Activated CD4-positive, alpha-beta T cell treated with anti-CD3 and anti-CD28 coated beads for 24 hours (primary cell): Measurements from ENCODE around the gene GRM1.

Source experiments
- DNase-seq, 2 donors: peaks; one replicate each; pipeline ENCODE4 v3.0.0-alpha.2; 2020; ENCODE audit warnings: low read depth in 2 of 2

GRM1 gene

GRCh38 chr6:146364816-146365594 is 336.1 kb downstream of the GRM1 start:
- no peak for DNase-seq

GRCh38 chr6:146367061-146367460 is 338.2 kb downstream of the GRM1 start:
- DNase-seq: no peak

DNA sequence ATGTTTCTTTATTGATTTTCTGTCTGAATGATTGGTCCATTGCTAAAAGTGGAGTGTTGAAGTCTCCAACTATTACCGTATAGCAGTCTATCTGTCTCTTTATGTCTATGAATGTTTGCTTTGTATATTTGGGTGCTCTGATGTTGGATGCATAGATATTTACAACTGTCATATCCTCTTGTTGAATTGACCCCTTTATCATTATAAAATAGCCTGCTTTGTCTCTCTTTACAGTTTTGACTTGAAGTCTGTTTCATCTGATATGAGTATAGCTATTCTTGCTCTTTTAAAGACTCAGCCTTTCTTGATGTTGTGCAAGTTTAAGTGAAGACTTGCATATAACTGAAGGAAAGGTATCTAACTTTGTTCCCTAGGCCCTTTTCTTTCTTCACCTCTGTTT is 341.0 kb downstream of the GRM1 start:
- no peak for DNase-seq

GRCh38 chr6:146381486-146381885 is 352.6 kb downstream of the GRM1 start:
- no peak for DNase-seq

DNA sequence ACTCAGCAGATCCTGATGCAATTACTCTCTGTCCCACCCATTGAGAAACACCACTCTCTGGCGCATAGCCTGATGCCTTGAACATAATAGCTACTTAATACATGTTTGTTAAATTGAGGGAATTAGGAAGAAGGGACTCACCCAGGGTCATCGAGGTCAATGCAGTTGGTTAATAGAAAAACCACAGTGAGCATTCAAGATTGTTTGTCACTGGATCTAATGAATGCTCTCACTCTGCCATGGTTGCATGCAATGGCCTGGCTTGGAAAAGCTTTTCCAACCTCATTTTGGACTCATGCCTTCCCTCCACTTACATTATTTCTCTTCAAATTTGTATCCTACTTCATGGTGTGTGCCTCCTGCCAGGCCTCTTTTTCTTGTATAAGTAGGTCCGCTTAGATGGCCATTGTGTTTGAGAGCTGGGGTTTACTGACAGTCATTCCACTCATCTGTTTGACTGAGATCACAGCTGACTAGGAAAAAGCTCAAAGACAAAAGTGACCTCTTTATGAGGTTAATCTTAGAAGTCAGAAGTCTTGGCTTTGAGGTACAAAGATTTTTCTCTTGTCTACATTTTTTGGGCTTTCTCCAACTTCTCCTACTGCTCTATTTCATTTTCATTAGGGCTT is 360.0 kb downstream of the GRM1 start:
- no peak for DNase-seq

GRCh38 chr6:146389740-146390139 is 360.9 kb downstream of the GRM1 start:
- DNase-seq: no peak

GRCh38 chr6:146397638-146398037 is 368.8 kb downstream of the GRM1 start:
- no peak for DNase-seq

DNA sequence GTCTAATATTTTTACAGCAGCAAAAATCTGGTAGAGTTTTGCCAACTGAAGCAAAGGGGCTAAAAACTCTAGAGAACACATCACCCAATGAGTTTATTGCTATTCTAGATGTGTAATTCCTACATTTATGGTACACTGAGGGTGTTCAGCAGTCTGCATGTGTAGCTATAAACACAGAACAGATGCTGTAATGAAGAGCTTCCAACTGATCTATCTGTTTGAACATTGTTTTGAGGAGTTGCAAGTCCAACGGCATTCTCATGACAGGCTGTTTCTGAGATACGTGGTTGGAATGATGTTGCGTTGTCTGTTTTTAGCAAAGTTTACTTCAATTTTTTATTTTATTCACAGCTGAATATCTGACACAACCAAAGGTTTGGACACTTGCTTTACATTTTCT is 373.6 kb downstream of the GRM1 start:
- DNase-seq: no peak

DNA sequence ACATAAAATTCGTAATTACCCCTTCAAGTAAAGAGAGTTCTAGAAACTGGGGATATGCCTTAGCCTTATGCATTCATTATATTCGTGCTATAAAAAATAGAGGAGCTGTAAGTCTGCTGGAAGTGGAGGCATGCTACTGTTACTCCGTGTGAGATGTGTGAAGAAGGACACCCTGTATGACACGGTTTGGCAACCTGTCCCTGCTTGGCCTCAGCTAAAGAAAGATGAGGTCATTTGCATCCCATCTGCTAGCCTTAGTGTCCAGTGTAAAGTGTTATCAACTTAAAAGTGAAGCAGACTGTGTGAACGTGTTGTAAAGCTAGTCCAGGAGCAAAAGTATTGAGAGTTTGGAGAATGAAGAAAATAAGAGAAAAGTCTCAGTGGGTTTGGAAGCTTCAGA is 379.7 kb downstream of the GRM1 start:
- no peak for DNase-seq

DNA sequence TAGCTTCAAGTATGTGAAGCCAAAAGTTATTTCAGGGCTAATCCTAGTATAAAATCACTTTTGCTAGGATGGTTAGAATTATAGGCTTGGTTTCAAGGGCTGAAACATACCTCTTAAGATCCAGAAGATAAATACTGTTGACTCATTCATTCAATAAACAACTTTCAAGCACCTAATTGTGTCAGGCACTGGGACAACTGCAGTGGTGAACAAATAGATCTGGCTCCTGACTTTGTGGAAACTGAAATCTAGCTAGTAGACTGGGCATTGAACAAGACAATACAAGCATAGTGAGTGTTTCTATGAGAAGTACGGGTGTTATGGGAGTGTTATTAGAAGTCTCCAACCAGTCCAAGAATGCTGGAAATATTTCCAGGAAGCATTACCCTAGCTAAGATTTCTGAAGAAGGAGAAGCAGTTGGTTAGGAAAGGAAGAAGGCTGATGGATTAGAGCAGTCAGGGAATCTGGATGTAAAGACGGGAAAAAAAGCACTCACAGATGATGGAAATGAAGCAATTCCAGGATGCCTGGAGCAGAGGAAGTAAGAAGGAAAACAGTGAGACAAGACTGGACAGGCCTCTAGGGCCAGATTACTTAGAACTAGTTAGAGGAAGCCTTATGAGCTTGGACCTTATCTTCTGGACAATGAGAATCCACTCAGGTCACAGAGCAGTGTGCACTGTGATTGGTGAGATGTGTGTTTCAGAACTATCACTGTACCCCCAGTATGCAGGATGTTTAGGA is 382.2 kb downstream of the GRM1 start:
- DNase-seq: no peak

DNA sequence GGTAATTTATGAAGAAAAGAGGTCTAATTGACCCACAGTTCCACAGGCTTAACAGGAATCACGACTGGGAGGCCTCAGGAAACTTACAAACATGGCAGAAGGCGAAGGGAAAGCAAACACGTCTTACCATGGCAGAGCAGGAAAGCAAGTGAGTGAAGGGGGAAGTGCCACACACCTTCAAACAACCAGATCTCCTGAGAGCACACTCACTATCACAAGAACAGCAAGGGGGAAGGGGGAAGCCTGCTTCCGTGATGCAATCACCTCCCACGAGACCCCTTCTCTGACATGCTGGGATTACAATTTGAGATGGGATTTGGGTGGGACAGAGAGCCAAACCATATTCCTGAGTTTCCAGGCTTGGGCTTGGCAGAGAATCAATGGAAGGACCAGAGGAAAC is 390.7 kb downstream of the GRM1 start:
- no peak for DNase-seq

DNA sequence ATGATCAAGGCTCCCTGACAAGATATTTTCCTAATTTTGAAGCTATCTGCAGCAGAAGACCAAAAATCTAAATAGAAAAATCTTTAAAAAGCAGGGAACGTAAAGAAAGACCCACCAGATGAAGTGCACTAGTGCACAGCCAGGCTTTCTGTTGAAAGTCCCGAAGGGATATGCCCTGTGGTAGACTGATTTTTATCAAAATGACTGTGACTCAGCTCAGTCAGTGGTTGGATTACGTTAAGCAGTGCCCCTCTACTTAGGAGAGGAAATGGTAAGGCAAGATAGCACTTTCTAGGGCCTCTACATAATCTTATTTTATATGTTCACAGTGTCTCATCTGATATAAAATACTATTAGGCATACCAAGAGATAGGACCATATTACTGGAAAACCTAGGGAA is 391.4 kb downstream of the GRM1 start:
- DNase-seq: no peak

- no peak for DNase-seq
Measured at GRCh38 chr6:146422789-146423375, 394.0 kb downstream of the GRM1 start.

GRCh38 chr6:146423452-146423851 is 394.6 kb downstream of the GRM1 start:
- DNase-seq: no peak

DNA sequence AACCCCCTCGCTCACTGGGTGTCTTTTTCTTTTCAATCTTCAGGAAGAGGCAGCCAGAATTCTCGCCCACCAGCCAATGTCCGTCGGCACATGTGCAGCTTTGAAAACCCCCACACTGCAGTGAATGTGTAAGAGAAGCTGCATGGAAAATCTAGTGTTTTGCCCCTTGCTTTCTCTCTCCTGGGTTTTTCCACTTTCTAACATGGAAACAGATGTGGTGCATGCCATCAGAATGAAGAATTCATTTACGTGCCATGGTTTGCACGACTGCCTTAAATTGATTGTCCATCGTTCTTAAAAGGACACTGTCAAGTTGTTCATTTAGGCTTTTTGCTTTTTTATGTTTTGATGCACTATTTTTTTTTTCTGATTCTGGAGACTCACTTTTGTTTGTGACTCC is 397.7 kb downstream of the GRM1 start:
- no peak for DNase-seq

GRCh38 chr6:146429831-146430230 is 401.0 kb downstream of the GRM1 start:
- DNase-seq: no peak

DNA sequence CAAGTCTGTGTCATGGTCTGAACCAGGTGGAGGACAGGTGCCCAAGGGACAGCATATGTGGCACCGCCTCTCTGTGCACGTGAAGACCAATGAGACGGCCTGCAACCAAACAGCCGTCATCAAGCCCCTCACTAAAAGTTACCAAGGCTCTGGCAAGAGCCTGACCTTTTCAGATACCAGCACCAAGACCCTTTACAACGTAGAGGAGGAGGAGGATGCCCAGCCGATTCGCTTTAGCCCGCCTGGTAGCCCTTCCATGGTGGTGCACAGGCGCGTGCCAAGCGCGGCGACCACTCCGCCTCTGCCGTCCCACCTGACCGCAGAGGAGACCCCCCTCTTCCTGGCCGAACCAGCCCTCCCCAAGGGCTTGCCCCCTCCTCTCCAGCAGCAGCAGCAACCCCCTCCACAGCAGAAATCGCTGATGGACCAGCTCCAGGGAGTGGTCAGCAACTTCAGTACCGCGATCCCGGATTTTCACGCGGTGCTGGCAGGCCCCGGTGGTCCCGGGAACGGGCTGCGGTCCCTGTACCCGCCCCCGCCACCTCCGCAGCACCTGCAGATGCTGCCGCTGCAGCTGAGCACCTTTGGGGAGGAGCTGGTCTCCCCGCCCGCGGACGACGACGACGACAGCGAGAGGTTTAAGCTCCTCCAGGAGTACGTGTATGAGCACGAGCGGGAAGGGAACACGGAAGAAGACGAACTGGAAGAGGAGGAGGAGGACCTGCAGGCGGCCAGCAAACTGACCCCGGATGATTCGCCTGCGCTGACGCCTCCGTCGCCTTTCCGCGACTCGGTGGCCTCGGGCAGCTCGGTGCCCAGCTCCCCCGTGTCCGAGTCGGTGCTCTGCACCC is 405.2 kb downstream of the GRM1 start:
- no peak for DNase-seq

DNA sequence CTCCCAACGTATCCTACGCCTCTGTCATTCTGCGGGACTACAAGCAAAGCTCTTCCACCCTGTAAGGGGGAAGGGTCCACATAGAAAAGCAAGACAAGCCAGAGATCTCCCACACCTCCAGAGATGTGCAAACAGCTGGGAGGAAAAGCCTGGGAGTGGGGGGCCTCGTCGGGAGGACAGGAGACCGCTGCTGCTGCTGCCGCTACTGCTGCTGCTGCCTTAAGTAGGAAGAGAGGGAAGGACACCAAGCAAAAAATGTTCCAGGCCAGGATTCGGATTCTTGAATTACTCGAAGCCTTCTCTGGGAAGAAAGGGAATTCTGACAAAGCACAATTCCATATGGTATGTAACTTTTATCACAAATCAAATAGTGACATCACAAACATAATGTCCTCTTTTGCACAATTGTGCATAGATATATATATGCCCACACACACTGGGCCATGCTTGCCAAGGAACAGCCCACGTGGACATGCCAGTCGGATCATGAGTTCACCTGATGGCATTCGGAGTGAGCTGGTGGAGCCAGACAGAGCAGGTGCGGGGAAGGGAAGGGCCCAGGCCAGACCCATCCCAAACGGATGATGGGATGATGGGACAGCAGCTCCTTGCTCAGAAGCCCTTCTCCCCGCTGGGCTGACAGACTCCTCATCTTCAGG is 406.0 kb downstream of the GRM1 start:
- no peak for DNase-seq

- DNase-seq: no peak
Measured at GRCh38 chr6:146441907-146442306, 413.0 kb downstream of the GRM1 start.

- DNase-seq: no peak
Measured at GRCh38 chr6:146444189-146444588, 415.3 kb downstream of the GRM1 start.

- no peak for DNase-seq
Measured at GRCh38 chr6:146445233-146445632, 416.4 kb downstream of the GRM1 start.
